Subcutaneous abdominal adipose tissue (tissue), 5 donors: Measurements from ENCODE around the gene FTO.

ENCODE experiments used
- H3K27ac ChIP-seq: one replicate; pipeline ENCODE4 v1.7.0; 2013; ENCODE audit warnings: low read depth, mild to moderate bottlenecking, inconsistent platforms, low read length, moderate library complexity
- H3K27me3 ChIP-seq, 5 donors: one replicate each; pipeline ENCODE4 v1.7.0; 2013; ENCODE audit warnings: low read length in 5 of 5, inconsistent platforms in 1 of 5; ENCODE audit not compliant: control insufficient read depth in 5 of 5, insufficient read depth in 4 of 5
- H3K36me3 ChIP-seq, 5 donors: one replicate each; pipeline ENCODE4 v1.7.0; 2013; ENCODE audit warnings: low read length in 5 of 5; ENCODE audit not compliant: control insufficient read depth in 5 of 5, insufficient read depth in 5 of 5
- H3K4me1 ChIP-seq, 5 donors: one replicate each; pipeline ENCODE4 v1.7.0; 2013; ENCODE audit warnings: low read length in 5 of 5, mild to moderate bottlenecking in 3 of 5, moderate library complexity in 1 of 5; ENCODE audit not compliant: control insufficient read depth in 5 of 5, insufficient read depth in 5 of 5
- H3K4me3 ChIP-seq, 5 donors: one replicate each; pipeline ENCODE4 v1.7.0; 2013; ENCODE audit warnings: low read length in 5 of 5, low read depth in 1 of 5
- H3K9ac ChIP-seq, 5 donors: one replicate each; pipeline ENCODE4 v1.7.0; 2013; ENCODE audit warnings: low read length in 5 of 5, mild to moderate bottlenecking in 4 of 5, moderate library complexity in 3 of 5
- H3K9me3 ChIP-seq, 5 donors: one replicate each; pipeline ENCODE4 v1.7.0; 2013; ENCODE audit warnings: low read length in 5 of 5; ENCODE audit not compliant: control insufficient read depth in 5 of 5
- donor health status: healthy.
- donor health status: healthy.
- donor health status: healthy.
- donor health status: healthy.
- donor health status: healthy.

FTO gene

DNA sequence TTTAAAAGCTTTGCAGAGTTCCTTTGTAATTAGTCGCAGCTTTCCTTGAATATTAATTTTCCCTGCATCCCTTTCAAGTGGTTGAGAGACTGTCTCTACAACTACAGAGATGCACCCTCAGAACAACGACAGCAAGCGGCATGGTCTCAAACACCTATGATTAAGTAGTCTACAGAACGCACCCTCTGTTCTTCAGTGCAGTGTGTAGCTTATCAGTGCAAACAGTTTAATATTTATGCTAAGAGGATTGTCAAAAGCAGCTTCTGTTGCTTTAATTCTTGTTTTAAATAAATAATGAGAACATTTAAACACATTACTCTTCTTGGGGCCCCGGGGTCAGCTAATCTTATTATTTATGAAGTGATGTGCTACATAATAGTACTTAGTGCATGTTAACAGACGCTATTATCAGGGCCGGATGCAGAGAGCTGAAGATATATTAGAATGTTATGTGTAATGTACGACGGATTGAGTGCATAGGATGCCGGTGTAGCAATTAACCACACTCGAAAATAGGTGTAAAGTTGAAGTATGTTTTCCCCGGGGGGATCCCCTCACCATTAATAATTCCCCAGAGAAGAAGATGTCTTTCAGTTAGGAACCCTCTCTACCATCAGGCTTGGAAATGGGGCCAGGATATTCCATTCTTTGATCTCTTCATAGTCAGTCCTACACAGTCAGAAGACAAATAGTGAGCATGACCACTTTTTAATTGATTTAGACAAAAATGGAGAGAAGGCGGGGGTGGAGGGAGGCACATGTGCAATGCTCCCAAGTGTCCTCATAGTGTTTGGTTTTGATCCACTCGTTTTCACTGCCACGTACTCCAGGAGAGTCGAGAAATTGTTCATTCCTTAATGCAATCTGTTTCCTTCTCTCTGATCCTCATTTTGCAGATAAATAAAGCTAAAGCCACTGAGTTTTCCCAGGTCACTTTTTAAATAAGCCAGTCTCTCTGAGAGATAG is 406.3 kb downstream of the FTO start:
- peaks cover 8 to 38% (median 22%) of the 10 kb centered on the region in 5 donors for H3K36me3 ChIP-seq
- H3K27me3 ChIP-seq: no peaks in the 10 kb centered on the region
- no peak overlapping the region for H3K4me3 ChIP-seq

DNA sequence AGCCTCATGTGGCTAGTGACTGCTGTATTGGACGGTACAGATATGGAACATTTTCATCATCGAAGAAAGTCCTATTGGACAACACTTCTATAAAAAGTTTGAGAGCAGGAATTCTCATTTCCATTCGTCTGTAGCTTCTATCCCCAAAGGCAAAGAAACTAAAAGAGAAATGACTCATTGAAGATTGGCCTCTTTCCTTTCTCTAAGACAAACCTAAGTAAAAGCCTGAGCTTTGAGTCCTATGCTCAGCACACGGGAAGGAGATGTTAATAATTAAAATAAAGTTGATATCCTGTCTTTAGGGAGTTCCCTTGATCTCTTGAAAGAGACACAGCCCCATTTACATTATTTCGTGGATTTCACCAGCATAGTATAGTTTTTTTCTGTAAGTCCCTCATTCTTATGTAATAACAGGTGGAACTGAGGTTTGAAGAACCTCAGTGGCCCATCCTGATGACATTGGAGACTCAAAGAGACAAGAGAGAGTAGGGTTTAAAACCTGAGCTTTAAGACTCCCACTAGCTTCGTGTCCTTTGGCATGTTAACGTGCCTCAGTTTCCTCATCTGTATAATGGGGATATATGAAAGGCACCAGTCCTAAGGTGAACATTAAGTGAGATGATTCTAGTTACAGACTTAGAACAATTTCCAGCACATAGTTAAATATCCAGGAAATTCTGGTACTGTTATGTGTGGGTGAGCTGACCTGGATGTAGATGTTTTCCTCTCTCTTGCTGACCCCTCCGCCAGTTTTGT is 408.7 kb downstream of the FTO start:
- Histone ChIP-seq H3K27me3 (no peaks in the 10 kb centered on the region), H3K4me1 (peaks cover 0 to 5% (median 0%) of the 10 kb centered on the region in 5 donors), H3K27ac (no peak overlapping the region), H3K4me3 (no peak overlapping the region), H3K36me3 (peaks cover 8 to 41% (median 22%) of the 10 kb centered on the region in 5 donors), H3K9ac (no peak overlapping the region), H3K9me3 (no peaks in the 10 kb centered on the region)

More for the DNA sequence above, 406.3 kb downstream of the FTO start:
- Histone ChIP-seq H3K9me3 (no peaks in the 10 kb centered on the region), H3K4me1 (peaks cover 0 to 5% (median 0%) of the 10 kb centered on the region in 5 donors), H3K27ac (no peak overlapping the region), H3K9ac (no peak overlapping the region)

DNA sequence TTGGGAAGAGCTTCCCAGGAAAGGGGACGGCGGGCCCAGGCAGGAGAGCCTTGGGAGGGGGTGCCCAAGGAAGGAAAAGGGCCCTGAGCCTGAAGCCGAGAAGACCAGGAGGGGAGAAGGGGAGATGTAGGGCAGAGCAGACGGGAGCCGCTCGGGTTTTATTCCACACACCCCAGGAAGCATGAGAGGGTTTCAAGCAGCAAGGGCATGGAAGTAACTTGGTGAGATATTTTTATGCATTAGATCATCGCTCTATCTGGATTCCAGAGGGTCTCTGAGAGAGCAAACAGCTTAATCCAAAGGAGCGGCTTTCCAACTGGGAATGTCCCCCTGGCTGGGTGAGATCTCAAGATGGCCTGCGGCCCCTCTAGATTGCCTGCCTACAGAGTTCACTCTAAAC is 411.6 kb downstream of the FTO start:
- H3K4me1 ChIP-seq: peaks cover 0 to 5% (median 0%) of the 10 kb centered on the region in 5 donors
- H3K27me3 ChIP-seq: no peaks in the 10 kb centered on the region
- peaks cover 8 to 50% (median 28%) of the 10 kb centered on the region in 5 donors for H3K36me3 ChIP-seq
- H3K4me3 ChIP-seq: no peak overlapping the region
- H3K9me3 ChIP-seq: no peaks in the 10 kb centered on the region
- no peak overlapping the region for H3K27ac ChIP-seq
- H3K9ac ChIP-seq: no peak overlapping the region

GRCh38 chr16:54116124-54116655 is 412.2 kb downstream of the FTO start:
- no peak overlapping the region for H3K4me3 ChIP-seq
- H3K27ac ChIP-seq: no peak overlapping the region
- H3K27me3 ChIP-seq: no peaks in the 10 kb centered on the region
- no peak overlapping the region for H3K9ac ChIP-seq
- H3K9me3 ChIP-seq: no peaks in the 10 kb centered on the region
- H3K4me1 ChIP-seq: peaks cover 0 to 5% (median 0%) of the 10 kb centered on the region in 5 donors
- peaks cover 8 to 50% (median 29%) of the 10 kb centered on the region in 5 donors for H3K36me3 ChIP-seq

- no peak overlapping the region for H3K4me3 ChIP-seq
- H3K36me3 ChIP-seq: peaks cover 0 to 31% (median 17%) of the 10 kb centered on the region in 5 donors
- no peaks in the 10 kb centered on the region for H3K4me1 ChIP-seq
- H3K27me3 ChIP-seq: no peaks in the 10 kb centered on the region
- no peak overlapping the region for H3K27ac ChIP-seq
- no peak overlapping the region for H3K9ac ChIP-seq
- H3K9me3 ChIP-seq: no peaks in the 10 kb centered on the region
These were observed 414.9 kb downstream of the FTO start for GRCh38 chr16:54118846-54119245.

GRCh38 chr16:54120846-54121480 is 417.0 kb downstream of the FTO start:
- H3K4me3 ChIP-seq: no peak overlapping the region
- no peak overlapping the region for H3K9ac ChIP-seq
- no peaks in the 10 kb centered on the region for H3K27me3 ChIP-seq
- no peaks in the 10 kb centered on the region for H3K9me3 ChIP-seq
- peaks cover 0 to 13% (median 4%) of the 10 kb centered on the region in 5 donors for H3K36me3 ChIP-seq
- H3K4me1 ChIP-seq: no peaks in the 10 kb centered on the region
- no peak overlapping the region for H3K27ac ChIP-seq

DNA sequence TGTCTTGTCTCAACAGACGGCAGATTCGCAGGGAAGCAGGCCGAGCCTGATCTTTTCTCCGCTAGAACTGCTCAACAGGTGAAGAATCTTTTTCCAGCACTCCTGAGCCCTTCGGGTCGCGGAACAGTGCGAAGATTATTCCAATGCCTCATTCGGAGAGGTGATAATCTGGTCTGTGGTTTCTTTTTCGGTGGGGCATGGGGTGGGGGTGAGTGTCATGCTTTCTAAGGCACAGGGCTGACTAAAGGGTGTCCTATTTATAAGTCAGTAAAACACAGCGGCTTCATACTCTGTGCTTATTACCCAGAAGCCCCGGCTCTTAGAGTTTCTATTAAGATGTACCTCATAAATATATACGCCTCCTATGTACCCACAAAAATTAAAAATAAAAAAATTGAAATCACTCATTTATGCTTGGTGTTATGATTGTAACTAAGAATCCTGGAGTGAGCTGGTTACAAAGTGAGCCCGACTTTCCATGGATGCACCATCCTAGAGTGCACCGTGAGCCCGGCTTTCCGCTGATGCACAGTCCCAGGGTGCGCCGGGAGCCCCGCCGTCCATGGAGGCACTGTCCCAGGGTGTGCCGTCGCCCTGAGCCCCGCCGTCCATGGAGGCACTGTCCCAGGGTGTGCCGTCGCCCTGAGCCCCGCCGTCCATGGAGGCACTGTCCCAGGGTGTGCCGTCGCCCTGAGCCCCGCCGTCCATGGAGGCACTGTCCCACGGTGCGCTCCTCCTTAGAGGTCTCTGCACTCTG is 417.8 kb downstream of the FTO start:
- Histone ChIP-seq H3K36me3 (peaks cover 0 to 13% (median 4%) of the 10 kb centered on the region in 5 donors), H3K4me3 (no peak overlapping the region), H3K27me3 (no peaks in the 10 kb centered on the region), H3K9me3 (no peaks in the 10 kb centered on the region), H3K4me1 (no peaks in the 10 kb centered on the region), H3K9ac (no peak overlapping the region), H3K27ac (no peak overlapping the region)

GRCh38 chr16:54123766-54124165 is 419.8 kb downstream of the FTO start:
- no peak overlapping the region for H3K27ac ChIP-seq
- H3K4me3 ChIP-seq: no peak overlapping the region
- no peak overlapping the region for H3K9ac ChIP-seq
- no peaks in the 10 kb centered on the region for H3K27me3 ChIP-seq
- no peaks in the 10 kb centered on the region for H3K9me3 ChIP-seq
- H3K36me3 ChIP-seq: peaks cover 0 to 6% (median under 1%) of the 10 kb centered on the region in 5 donors
- no peaks in the 10 kb centered on the region for H3K4me1 ChIP-seq
